RCC 7860 (cell line): ENCODE data around the gene ELAVL4.

Experiments used
- DNase-seq: peaks from one replicate; pipeline ENCODE4 v3.0.0-alpha.2; 2015; ENCODE audit warnings: low spot score
- FAIRE-seq: peaks from 2 replicates; lab custom pipeline; 2012; peaks lifted over from hg19 to GRCh38; lab: Jason Lieb, UNC

The ELAVL4 gene

GRCh38 chr1:50175719-50176639 lies 67.3 kb downstream of the ELAVL4 start:
- FAIRE-seq, result no peak
- no peak for DNase-seq

GRCh38 chr1:50177994-50178393 lies 69.3 kb downstream of the ELAVL4 start:
- FAIRE-seq (no peak), DNase-seq (no peak)

- FAIRE-seq (no peak), DNase-seq (no peak)
Observed at GRCh38 chr1:50179639-50180038, 70.9 kb downstream of the ELAVL4 start.

- DNase-seq (no peak), FAIRE-seq (no peak)
Observed at GRCh38 chr1:50180367-50180766, 71.6 kb downstream of the ELAVL4 start.

GRCh38 chr1:50181027-50181663 lies 72.4 kb downstream of the ELAVL4 start:
- no peak for DNase-seq
- no peak for FAIRE-seq

- no peak for FAIRE-seq
- DNase-seq, result no peak
Observed at GRCh38 chr1:50183378-50184133, 74.8 kb downstream of the ELAVL4 start.

GRCh38 chr1:50189369-50189768 lies 80.6 kb downstream of the ELAVL4 start:
- DNase-seq (no peak), FAIRE-seq (no peak)

- DNase-seq, result no peak
- FAIRE-seq, result no peak
Observed at GRCh38 chr1:50193002-50193401, 84.3 kb downstream of the ELAVL4 start.

- FAIRE-seq, result no peak
- DNase-seq, result no peak
Observed at GRCh38 chr1:50195205-50195604, 86.5 kb downstream of the ELAVL4 start.

GRCh38 chr1:50196081-50196480 lies 87.4 kb downstream of the ELAVL4 start:
- FAIRE-seq, result no peak
- no peak for DNase-seq

GRCh38 chr1:50197216-50197615 lies 88.5 kb downstream of the ELAVL4 start:
- FAIRE-seq, result no peak

GRCh38 chr1:50208315-50208714 lies 99.6 kb downstream of the ELAVL4 start:
- no peak for DNase-seq
- FAIRE-seq, result no peak

More at GRCh38 chr1:50197216-50197615, 88.5 kb downstream of the ELAVL4 start:
- no peak for DNase-seq

GRCh38 chr1:50208756-50209155 lies 100.0 kb downstream of the ELAVL4 start:
- DNase-seq, result no peak

GRCh38 chr1:50209749-50210148 lies 101.0 kb downstream of the ELAVL4 start:
- no peak for DNase-seq
- no peak for FAIRE-seq

More at GRCh38 chr1:50208756-50209155, 100.0 kb downstream of the ELAVL4 start:
- FAIRE-seq, result no peak

- FAIRE-seq (no peak), DNase-seq (no peak)
Observed at GRCh38 chr1:50213505-50213904, 104.8 kb downstream of the ELAVL4 start.

- DNase-seq (no peak), FAIRE-seq (no peak)
Observed at GRCh38 chr1:50214717-50215116, 106.0 kb downstream of the ELAVL4 start.

- FAIRE-seq (no peak), DNase-seq (no peak)
Observed at GRCh38 chr1:50218344-50219120, 109.8 kb downstream of the ELAVL4 start.

GRCh38 chr1:50228871-50229384 lies 120.2 kb downstream of the ELAVL4 start:
- no peak for DNase-seq
- no peak for FAIRE-seq

GRCh38 chr1:50231209-50231608 lies 122.5 kb downstream of the ELAVL4 start:
- no peak for DNase-seq
- FAIRE-seq, result no peak

- DNase-seq (no peak), FAIRE-seq (no peak)
Observed at GRCh38 chr1:50232336-50232735, 123.6 kb downstream of the ELAVL4 start.
